Measurements from ENCODE around the gene PTGFRN. TPM values are rescaled to one million over a fixed set of nuclear protein-coding genes. Genes with fewer than 3 reads are reported as not detected.

Gene PTGFRN
- total and polyA plus RNA-seq, 2 of the 13 experiments (the other 11 are each of a cell fraction or from before 2014, with no cell fraction given) = 3.3 to 11.3 TPM

- TF ChIP-seq, protein P1, sequence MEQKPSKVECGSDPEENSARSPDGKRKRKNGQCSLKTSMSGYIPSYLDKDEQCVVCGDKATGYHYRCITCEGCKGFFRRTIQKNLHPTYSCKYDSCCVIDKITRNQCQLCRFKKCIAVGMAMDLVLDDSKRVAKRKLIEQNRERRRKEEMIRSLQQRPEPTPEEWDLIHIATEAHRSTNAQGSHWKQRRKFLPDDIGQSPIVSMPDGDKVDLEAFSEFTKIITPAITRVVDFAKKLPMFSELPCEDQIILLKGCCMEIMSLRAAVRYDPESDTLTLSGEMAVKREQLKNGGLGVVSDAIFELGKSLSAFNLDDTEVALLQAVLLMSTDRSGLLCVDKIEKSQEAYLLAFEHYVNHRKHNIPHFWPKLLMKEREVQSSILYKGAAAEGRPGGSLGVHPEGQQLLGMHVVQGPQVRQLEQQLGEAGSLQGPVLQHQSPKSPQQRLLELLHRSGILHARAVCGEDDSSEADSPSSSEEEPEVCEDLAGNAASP (CRISPR knock-in tag; IDR thresholded peaks at IDR 0.05; ENCODE audit: borderline replicate concordance) = no peak
- no peak for TF ChIP-seq CENPT (CRISPR knock-in tag; IDR thresholded peaks at IDR 0.05; ENCODE audit: low read depth)
These were observed 107.9 kb downstream of the PTGFRN start (continued) for GRCh38 chr1:117017648-117018047.

DNA sequence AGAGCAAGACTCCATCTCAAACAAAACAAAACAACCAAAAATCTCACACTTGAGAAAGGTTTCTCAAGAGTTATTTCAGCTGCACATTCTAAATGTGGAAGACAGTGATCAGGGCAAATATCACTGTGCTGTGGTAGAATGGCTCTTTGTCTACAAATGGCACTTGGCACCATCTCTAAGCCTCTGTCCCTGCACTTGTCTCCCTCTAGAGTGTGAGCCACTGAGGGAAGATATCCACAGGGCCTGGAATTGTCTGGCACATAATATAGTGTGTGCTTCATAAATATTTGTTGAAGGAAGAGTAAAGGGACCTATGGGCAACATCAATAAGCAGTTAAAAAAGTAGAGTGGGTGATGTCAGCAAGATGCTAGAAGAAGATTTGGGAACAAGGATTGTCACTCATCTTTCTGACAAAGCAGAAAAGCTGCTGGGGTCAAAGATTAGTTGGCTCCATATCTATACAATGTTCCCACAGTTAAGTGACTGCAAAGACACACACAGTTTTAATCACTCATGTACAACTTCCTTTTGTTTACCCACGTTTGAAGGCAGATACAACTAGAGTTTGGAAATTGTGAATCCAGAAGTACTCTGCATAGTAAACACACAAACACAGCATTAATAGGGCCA lies 110.9 kb downstream of the PTGFRN start:
- Histone ChIP-seq H2AFZ (ENCODE audit: low read length) (no peak overlapping the region), H3K4me3 (replicated peaks in 1 of 3; ENCODE audit: insufficient read depth in 1 of 3, low read depth in 2 of 3, low read length in 3 of 3) (no peak overlapping the region), H3K9me3 (ENCODE audit: low read length) (no peaks in the 10 kb centered on the region), H3K27me3 (ENCODE audit: control insufficient read depth in 1 of 2, insufficient read depth in 2 of 2, low read length in 2 of 2) (no peaks in the 10 kb centered on the region; a peak in 1 of 5 replicates), H3K79me2 (ENCODE audit: insufficient read depth, low read length) (no peaks in the 10 kb centered on the region), H3K36me3 (replicated peaks in 1 of 2; ENCODE audit: control insufficient read depth in 1 of 2, insufficient read depth in 2 of 2, low read length in 2 of 2) (no peaks in the 10 kb centered on the region), H4K20me1 (ENCODE audit: insufficient read depth, low read length) (no peaks in the 10 kb centered on the region), H3K27ac (ENCODE audit: extremely low read length, insufficient read depth, low read length) (no peak overlapping the region), H3K4me1 (ENCODE audit: insufficient read depth, low read length) (no peaks in the 10 kb centered on the region), H3K4me2 (ENCODE audit: low read depth, low read length) (no peak overlapping the region), H3K9ac (ENCODE audit: insufficient read depth, low read depth, low read length) (no peak overlapping the region)
- WGBS (ENCODE audit: low lambda C conversion rate) = 0% methylated on average over 1 of the region's 1 CpG
- FAIRE-seq (no peak), ATAC-seq (no peak), DNase-seq (ENCODE audit: low spot score) (no peak)
- intact Hi-C loops (cut with micrococcal nuclease; ENCODE audit: unreplicated experiment) (no loop called here), in situ Hi-C loops (cut with HindIII; ENCODE audit: extremely low pct_ligation_motif_present, low pct_unique_long_range_greater_than_20kb) (no loop called here)
- TF ChIP-seq, protein P2, sequence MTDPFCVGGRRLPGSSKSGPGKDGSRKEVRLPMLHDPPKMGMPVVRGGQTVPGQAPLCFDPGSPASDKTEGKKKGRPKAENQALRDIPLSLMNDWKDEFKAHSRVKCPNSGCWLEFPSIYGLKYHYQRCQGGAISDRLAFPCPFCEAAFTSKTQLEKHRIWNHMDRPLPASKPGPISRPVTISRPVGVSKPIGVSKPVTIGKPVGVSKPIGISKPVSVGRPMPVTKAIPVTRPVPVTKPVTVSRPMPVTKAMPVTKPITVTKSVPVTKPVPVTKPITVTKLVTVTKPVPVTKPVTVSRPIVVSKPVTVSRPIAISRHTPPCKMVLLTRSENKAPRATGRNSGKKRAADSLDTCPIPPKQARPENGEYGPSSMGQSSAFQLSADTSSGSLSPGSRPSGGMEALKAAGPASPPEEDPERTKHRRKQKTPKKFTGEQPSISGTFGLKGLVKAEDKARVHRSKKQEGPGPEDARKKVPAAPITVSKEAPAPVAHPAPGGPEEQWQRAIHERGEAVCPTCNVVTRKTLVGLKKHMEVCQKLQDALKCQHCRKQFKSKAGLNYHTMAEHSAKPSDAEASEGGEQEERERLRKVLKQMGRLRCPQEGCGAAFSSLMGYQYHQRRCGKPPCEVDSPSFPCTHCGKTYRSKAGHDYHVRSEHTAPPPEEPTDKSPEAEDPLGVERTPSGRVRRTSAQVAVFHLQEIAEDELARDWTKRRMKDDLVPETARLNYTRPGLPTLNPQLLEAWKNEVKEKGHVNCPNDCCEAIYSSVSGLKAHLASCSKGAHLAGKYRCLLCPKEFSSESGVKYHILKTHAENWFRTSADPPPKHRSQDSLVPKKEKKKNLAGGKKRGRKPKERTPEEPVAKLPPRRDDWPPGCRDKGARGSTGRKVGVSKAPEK (CRISPR knock-in tag; IDR thresholded peaks at IDR 0.05; ENCODE audit: borderline replicate concordance) = no peak
- TF ChIP-seq STAT5B (CRISPR knock-in tag; IDR thresholded peaks at IDR 0.05) (no peak), CTCF (CRISPR knock-in tag; IDR thresholded peaks at IDR 0.05) (no peak), CENPT (CRISPR knock-in tag; IDR thresholded peaks at IDR 0.05; ENCODE audit: low read depth) (no peak), PRMT3 (CRISPR knock-in tag; IDR thresholded peaks at IDR 0.05; ENCODE audit: borderline replicate concordance, low read depth) (no peak), ZNF709 (CRISPR knock-in tag; IDR thresholded peaks at IDR 0.05) (no peak), ZBTB10 (CRISPR knock-in tag; IDR thresholded peaks at IDR 0.05; ENCODE audit: borderline replicate concordance) (no peak), MYC (CRISPR knock-in tag; IDR thresholded peaks at IDR 0.05; ENCODE audit: borderline replicate concordance) (no peak), ZNF577 (CRISPR knock-in tag; IDR thresholded peaks at IDR 0.05; ENCODE audit: borderline replicate concordance, low read depth) (no peak), ZNF10 (CRISPR knock-in tag; IDR thresholded peaks at IDR 0.05; ENCODE audit: borderline replicate concordance, low read depth) (no peak), PHF21A (CRISPR knock-in tag; IDR thresholded peaks at IDR 0.05) (no peak)
- ChIA-PET CTCF (ENCODE audit: low intra/inter-chr PET ratio, low total read pairs) (no interaction called here), POLR2A (no interaction called here)
- no TSS peak for BruUV-seq (replicated peaks)

Measured in HepG2 (cell line).